Bone marrow (tissue), 2 donors: ENCODE data around the gene CGNL1.

Experiments used
- DNase-seq, 2 donors: peaks; one replicate each; lab custom pipeline; 2025; lab: John Stamatoyannopoulos, UW

CGNL1 gene

DNA sequence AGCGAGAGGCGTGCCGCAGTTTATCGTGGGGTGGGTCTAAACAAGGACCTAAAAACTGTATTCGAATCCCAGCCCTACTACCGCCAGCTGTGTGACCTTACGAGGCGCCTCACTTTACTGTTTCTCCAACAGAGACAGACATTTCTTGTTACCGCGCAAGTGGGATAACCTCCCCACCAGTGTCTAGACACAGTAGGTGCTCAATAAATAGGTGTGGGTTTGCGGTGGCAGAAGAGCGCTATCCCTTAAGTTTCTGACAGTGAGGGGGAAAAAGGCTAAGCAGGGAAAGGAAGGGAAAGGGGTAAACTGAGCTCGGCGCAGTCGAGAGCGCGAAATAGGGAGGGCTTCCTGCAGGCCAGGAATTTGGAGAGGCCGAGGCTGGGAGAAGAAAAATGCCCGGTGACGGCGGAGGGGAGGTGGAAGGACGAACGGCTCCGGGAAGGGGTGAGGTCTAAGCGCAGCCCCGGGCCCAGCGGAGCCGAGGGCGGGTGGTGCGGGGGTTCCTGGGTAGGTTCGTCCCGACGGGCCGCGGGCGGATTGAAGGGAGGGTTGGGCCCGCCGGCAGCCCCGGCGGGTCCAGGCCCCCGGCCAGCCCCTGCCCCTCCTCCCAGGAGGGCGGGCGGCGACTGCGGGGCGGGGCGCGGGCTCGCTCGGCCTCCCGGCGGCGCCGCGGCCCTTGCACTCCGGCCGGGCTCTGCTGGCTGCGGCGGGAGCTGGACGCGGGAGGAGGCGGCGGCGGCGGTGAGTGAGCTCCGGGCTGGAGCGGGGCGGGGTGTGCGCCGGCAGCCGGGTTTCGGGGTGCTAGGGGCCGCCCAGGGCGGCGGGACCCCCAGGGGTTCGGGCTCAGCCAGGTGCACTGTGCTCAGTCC, at the start of gene CGNL1:
TSS of gene CGNL1 (plus strand) at position 679 of the 869 bp plus-strand sequence. CDS start 61,495 bp downstream, outside the sequence.
- DNase-seq: no peak

DNA sequence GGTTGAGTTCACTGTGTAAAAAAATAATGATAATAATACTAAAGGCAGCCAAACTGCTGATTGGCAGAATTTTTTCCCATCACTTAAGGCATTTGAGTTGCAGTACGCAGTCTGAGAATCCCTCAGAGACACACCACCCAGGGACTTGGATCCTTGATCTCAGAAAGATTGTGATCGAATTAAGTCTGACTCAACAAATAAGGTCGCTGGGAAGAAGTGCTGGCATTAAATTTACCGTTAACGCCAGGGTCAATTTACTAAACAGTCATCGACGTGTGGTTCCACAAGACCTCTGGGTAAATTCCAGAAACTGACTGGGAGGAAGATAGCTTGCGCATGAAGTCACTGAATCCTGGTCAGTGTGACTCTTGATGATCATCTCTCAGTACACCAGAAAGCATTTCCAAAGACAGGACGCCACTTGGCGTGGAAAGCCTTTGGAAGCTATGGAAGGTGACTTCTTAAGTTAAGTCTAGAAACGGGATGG, 48.3 kb upstream of the CGNL1 start:
- DNase-seq: no peak

DNA sequence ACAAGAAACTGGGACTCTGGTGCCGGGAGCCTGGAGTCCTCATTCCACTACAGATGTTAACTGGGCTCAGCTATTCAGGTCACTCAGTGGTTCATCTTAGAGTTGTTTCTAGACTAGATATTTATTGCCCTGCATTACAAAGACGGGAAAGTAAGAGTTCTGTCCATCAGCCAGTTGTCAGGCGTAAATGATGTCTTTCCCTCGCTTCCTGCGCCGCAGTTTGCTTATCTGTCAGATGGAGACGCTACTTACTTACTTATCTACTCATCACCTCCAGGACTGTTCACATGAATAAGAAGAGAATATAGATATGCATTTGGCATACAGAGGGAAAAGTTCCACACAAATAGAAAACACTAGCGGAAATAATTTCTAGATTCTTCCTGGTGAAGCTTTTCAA, 47.8 kb upstream of the CGNL1 start:
- no peak for DNase-seq

GRCh38 chr15:57328897-57329296, 47.4 kb upstream of the CGNL1 start:
- DNase-seq: no peak

DNA sequence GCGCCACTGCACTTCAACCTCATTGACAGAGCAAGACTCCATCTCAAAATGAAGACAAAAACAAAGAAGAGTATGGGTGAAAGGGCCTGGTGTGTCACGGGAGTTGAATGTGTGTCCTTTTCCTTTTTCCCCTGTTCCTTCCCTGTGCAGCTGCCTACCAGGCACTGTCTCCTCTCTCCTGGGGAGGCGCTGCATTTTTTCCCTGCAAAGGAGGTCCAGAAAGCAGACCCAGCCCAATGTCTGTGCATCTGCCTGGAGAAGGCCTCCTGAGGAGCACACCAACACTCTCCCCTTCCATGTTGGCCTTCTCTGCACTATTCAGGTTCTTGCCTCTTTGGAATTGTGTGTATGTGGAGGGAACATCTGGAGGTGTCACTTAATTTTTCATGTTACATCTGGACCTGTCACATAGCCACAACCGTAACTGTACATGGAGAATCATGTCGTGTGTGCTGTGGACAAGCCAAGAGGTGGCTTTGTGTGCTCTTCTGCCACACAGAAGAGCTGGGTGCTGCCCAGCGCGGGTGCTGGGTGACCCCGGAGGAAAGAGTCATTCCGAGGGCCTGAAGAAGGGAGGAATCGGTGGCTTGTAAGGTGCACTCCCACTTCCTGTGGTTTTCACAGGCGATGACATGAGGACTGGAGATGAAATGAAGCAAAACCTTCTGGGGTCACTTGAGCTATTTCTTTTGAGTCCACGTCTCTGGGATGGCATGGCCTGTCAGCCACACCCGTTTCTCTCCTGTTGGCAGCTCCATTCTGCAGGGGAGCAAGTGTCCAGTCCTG, 46.5 kb upstream of the CGNL1 start:
- DNase-seq: no peak

DNA sequence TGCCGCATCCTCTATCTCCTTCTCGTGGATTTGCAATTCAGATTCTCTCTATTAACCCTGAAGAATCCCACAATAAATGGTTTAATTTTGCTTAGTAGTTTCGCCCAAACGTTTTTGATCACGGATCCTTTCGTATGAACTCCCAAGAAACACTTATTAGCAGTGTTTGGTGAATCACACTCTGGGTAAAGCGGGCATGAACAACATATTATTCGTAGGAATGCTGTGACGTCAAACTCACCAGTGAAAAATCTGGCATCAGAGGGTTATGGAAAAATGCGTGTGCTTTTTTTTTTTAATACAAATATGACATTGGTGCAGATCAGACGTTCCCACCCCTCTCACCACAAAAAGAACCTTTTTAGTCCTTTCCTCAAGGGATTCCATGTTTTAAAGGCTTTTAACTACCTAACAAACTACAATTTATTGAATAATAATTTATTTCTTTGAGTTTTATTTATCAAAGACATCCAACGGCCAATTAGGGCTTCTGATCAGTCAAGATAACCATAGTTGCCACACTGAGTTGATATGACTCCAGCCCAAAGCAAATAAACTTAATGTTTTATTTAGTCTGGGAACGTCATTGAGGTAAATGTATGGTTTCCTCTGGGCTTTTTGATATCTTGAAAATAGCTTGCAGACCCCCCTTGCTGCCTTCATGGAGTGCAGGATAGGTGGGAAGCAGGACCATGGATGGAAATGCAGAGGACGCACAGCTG, 45.5 kb upstream of the CGNL1 start:
- DNase-seq: no peak

DNA sequence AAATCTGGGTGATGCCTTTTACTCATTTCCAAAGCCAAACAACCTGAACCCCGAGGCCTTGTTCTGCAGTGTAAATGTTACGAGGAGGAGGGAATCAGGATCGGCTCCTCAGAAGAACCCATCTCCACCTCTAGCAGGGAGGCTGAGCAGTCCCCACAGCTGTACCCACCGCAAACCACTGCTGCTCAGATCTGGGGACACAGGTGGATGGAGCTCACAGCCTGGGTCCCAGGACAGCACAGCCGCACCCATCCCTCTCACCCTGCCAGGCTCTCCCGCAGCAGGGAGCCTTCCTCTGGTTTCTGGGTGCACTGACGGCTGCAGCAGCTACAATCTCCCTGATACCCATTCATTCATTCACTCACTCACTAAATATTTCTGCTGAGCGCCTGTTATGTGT, 44.0 kb upstream of the CGNL1 start:
- DNase-seq: no peak

- DNase-seq: no peak
Measured at GRCh38 chr15:57333487-57333886, 42.8 kb upstream of the CGNL1 start.

DNA sequence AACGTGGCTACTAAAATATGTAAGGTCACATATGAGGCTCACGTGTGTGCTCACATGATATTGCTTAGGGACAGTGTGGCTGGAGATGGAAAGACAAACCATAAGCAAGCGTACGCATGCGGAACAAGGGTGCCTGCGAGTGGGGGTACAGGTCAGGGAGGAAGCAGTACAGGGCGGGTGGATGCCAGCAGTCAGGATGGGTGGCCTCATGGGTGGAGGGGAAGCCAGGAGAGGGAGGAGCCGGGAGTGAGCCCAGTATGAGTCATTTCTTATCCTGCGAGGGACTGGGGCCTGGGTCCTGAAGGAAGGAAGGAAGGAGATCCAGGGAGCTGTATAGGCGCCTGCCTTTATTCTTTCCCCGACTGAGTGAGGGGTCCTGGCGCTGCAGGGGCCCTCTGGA, 42.0 kb upstream of the CGNL1 start:
- no peak for DNase-seq

DNA sequence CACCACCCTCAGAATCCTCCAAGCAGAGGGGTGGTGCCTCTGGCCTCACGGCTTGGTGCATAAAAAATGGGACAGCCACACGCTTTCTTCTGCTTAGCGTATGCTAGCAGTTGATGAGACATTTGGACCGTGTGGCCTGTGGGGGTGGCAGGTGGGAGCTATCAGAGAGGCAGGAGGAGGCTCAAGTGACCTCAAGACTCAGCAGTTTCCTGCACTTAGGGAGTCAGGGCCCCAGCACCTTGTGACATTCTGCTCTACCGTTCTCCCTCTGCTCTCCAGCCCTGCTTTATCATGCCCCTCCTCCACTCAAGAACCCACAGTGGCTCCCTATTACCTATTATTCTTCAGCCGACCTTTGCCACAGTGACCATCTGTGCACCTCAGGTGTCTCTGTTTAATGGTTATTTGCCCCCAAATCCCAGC, 41.0 kb upstream of the CGNL1 start:
- no peak for DNase-seq

GRCh38 chr15:57335719-57336118, 40.6 kb upstream of the CGNL1 start:
- DNase-seq: no peak

DNA sequence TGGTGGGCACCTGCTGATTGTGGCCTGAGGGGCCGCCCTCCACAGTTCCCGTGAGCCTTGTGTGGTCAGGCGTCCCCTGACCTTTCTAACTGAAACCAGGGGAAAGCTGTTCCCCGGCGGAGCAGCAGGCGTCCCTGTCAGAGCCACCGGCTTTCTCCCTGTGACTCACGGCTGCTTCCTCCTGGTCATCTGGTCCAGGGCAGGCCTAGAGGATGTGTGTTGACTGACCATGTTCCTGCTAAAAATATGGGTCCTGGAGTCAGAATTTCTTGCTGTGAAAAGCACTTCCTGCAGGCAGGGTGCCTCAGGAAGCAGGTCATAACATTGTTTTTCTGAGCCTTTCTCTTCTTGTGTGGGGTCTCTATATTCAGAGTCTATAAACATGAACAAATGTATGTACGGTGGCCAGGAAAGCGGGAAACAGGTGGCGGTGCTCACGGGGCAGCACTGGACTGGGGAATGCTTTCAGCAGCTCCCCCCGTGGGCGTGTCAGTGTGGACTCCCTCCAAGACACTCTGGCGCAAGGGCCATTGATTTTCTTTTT, 38.4 kb upstream of the CGNL1 start:
- DNase-seq: no peak

DNA sequence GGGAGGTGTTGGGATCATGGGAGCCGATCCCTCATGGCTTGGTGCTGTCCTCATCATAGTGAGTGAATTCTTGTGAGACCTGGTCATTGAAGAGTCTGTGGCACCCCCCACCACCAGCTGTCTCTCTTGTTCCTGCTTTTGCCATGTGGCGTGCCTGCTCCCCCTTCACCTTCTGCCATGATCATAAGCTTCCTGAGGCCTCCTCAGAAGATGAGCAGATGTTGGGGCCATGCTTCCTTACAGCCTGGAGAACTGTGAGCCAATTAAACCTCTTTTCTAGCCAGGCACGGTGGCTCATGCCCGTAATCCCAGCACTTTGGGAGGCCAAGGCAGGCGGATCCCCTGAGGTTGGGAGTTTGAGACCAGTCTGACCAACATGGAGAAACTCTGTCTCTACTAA, 37.0 kb upstream of the CGNL1 start:
- no peak for DNase-seq

- DNase-seq: peak in 1 of 2 donors; percentile 56
Measured at GRCh38 chr15:57340682-57341259, 35.5 kb upstream of the CGNL1 start.

DNA sequence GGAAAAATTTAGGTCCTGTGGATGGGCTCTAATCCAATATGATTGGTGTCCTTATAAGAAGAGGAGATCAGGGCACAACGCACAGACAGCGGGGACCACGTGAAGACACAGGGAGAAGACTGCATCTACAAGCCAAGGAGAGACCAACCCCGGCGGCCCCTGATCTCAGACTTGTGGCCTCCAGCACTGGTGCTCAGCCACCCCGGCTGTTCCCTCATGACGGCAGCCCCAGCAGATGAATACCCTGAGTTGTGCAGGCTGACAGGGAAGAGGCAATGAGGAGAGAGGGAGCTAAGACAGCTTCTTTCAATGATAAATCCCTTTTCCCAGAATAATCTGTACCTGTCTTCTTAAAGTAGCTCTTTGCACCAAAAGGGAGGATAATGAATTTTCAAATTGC, 33.3 kb upstream of the CGNL1 start:
- no peak for DNase-seq

DNA sequence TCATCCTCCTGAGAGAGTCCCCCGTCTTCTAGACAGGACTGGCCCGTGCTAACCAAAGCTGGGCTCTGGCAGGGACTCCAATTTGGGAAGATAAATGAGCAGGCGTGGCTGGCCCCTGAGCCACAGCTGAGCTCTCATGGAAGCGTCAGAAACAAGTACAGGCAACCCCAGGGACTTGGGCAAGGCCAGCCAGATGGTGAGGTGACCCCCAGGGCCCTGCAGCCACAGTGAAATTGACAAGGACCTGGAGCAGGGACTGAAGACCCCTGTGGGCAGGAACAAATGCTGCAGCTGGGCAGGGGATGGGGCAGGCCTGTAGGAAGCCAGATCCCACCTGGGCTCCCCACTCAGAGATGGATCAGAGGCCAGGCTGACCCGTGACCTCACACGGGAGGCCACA, 32.8 kb upstream of the CGNL1 start:
- no peak for DNase-seq

DNA sequence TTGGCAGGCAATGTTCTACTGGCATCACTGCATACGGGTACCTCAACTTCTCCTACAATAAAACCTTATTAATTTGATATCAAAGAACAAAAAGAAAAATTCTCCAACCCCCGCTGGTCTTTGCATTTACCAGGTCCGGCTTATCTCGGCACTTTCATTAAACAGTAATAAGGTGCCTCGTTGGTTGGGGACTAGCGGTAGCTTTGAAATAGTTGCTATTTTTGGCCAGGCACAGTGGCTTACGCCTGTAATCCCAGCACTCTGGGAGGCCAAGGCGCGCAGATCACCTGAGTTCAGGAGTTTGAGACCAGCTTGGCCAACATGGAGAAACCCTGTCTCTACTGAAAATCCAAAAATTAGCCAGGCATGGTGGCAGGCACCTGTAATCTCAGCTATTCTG, 32.0 kb upstream of the CGNL1 start:
- no peak for DNase-seq

- DNase-seq: no peak
Measured at GRCh38 chr15:57345584-57345983, 30.7 kb upstream of the CGNL1 start.

DNA sequence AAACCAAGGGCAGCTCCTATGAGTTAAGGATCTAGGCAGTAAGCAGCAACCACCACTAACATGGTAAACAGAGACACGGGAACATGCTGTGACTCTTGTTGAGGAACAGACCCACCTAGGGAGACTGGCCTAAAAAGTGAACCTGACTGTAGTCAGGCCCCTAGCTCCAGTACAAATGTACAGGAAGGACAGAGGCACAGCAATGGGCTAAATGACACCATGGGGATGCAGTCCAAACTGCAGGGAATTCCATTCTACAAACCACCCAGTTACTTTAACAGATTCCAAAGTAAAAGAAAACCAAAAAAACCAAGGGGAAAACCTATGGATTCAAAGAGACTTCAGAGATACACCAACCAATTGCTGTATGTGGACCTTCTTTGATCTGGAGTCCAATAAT, 28.2 kb upstream of the CGNL1 start:
- no peak for DNase-seq

- DNase-seq: no peak
Measured at GRCh38 chr15:57352535-57353316, 23.6 kb upstream of the CGNL1 start.

DNA sequence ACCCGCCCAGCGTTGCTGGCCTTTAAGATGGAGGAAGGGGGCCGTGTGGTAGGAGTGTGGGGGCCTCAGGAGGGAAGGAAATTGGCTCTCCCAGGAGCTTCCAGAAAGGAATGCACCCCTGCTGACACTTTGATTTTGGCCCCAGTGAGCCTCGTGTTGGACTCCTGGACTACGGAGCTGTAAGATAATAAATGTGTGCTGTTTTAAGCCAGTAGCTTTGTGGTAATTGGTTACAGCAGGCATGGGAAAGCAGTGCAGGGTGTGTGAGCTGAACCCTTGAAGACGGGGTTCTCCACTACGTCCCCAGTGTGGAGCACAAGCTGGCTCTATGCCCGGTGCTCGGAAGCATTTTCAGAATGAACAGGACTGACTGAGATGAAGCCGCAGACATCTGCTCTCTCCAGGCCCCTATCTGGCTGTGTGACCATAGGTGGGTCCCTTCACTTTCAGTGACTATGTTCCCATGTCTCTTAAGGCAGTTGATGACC, 22.9 kb upstream of the CGNL1 start:
- DNase-seq: no peak
